Measurements from ENCODE around the gene ZFHX3. TPM values are rescaled to one million over a fixed set of nuclear protein-coding genes. Genes with fewer than 3 reads are reported as not detected.

The ZFHX3 gene
- total and polyA plus RNA-seq, 2 experiments from 2014 or later: 2.8 to 3.9 TPM

DNA sequence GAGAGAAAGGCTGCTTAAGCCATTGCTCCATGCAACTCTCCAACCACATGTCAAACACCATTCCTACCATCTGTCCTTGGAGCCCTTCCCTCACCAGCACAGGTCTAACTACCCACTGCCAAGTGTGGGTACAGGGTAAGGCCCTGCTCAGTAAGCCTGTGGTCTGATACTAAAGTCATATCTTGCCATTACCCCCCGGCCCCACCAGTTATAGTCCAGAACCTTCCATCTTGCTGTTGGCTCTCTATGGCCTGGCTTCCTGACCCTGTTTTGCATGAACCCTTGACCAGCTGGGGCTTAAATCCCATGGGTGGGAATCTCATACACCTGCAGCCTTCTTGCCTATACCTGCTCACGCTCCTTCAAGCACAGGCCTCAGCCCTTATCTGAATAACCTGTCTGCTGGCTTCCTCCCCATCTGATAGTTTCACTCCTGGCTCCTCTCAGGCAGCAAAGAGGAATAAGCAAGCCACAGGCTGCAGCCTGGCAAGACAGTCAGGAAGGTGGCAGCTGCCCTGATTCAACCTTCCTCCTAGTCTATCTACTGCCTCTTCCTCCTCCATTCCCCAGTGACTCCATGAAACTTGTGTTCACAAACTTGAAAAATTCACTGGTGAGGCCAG lies 64.1 kb downstream of the ZFHX3 start:
- no peaks in the 10 kb centered on the region for H4K20me1 ChIP-seq (ENCODE audit: insufficient read depth)

DNA sequence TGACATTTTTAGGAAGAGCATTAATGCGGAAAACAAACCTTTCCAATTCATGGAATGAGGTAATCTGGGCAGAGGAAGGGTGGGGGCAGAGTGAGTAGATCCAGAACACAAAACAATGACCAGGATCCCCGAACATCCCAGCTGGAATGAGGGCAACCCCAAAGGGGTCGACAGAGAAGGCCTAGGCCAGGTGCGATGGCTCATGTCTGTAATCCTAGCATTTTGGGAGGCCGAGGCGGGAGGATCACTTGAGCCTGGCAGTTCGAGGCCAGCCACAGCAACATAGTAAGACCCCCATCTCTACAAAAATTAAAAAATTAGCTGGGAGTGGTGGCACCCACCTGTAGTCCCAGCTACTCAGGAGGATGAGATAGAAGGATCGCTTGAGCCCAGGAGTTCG lies 64.7 kb downstream of the ZFHX3 start:
- H3K27me3 ChIP-seq (replicated peaks; ENCODE audit: insufficient read depth): no peaks in the 10 kb centered on the region
- no peaks in the 10 kb centered on the region for H3K36me3 ChIP-seq (ENCODE audit: low read depth)
- H3K4me2 ChIP-seq (ENCODE audit: unreplicated experiment): no peak overlapping the region
- no peak for TF ChIP-seq EZH2 (IDR thresholded peaks at IDR 0.05; ENCODE audit: insufficient read depth, poor library complexity, severe bottlenecking)
- no peak for TF ChIP-seq EZH2phosphoT487 (IDR thresholded peaks at IDR 0.05; ENCODE audit: insufficient read depth, low read depth)
- H3K27ac ChIP-seq: no peak overlapping the region
- no peak overlapping the region for H2AFZ ChIP-seq
- H4K20me1 ChIP-seq (ENCODE audit: insufficient read depth): no peaks in the 10 kb centered on the region
- 92 to 96% methylated on average over 9 of the region's 9 CpGs for WGBS, 2 experiments (ENCODE audit: low coverage in 1 of 2, low lambda C conversion rate in 2 of 2, missing lambda C conversion rate in 2 of 2)
- H3K9ac ChIP-seq: no peak overlapping the region
- peaks cover 15% of the 10 kb centered on the region for H3K4me1 ChIP-seq (ENCODE audit: insufficient read depth)
- peaks cover 19% of the 10 kb centered on the region for H3F3A ChIP-seq (ENCODE audit: insufficient read depth)
- no peak for DNase-seq
- H3K79me2 ChIP-seq (ENCODE audit: insufficient read depth): peaks cover 100% of the 10 kb centered on the region
- no peaks in the 10 kb centered on the region for H3K9me3 ChIP-seq (ENCODE audit: low read depth)
- in situ Hi-C loops (cut with MboI): no loop called here
- H3K9me2 ChIP-seq (ENCODE audit: insufficient read depth): no peaks in the 10 kb centered on the region
- no peak overlapping the region for H3K4me3 ChIP-seq

More for the DNA sequence above, 64.1 kb downstream of the ZFHX3 start:
- H2AFZ ChIP-seq: no peak overlapping the region
- no peak overlapping the region for H3K4me2 ChIP-seq (ENCODE audit: unreplicated experiment)
- no peak overlapping the region for H3K4me3 ChIP-seq
- peaks cover 100% of the 10 kb centered on the region for H3K79me2 ChIP-seq (ENCODE audit: insufficient read depth)
- H3K9me2 ChIP-seq (ENCODE audit: insufficient read depth): no peaks in the 10 kb centered on the region
- TF ChIP-seq EZH2 (IDR thresholded peaks at IDR 0.05; ENCODE audit: insufficient read depth, poor library complexity, severe bottlenecking) (no peak), EZH2phosphoT487 (IDR thresholded peaks at IDR 0.05; ENCODE audit: insufficient read depth, low read depth) (no peak)
- peaks cover 25% of the 10 kb centered on the region for H3F3A ChIP-seq (ENCODE audit: insufficient read depth)
- no peaks in the 10 kb centered on the region for H3K36me3 ChIP-seq (ENCODE audit: low read depth)
- H3K4me1 ChIP-seq (ENCODE audit: insufficient read depth): peaks cover 21% of the 10 kb centered on the region
- in situ Hi-C loops (cut with MboI): no loop called here
- H3K9ac ChIP-seq: no peak overlapping the region
- no peak overlapping the region for H3K27ac ChIP-seq
- DNase-seq: no peak
- H3K9me3 ChIP-seq (ENCODE audit: low read depth): no peaks in the 10 kb centered on the region
- 97 to 100% methylated on average over 2 of the region's 2 CpGs for WGBS, 2 experiments (ENCODE audit: low coverage in 1 of 2, low lambda C conversion rate in 2 of 2, missing lambda C conversion rate in 2 of 2)
- H3K27me3 ChIP-seq (replicated peaks; ENCODE audit: insufficient read depth): no peaks in the 10 kb centered on the region

DNA sequence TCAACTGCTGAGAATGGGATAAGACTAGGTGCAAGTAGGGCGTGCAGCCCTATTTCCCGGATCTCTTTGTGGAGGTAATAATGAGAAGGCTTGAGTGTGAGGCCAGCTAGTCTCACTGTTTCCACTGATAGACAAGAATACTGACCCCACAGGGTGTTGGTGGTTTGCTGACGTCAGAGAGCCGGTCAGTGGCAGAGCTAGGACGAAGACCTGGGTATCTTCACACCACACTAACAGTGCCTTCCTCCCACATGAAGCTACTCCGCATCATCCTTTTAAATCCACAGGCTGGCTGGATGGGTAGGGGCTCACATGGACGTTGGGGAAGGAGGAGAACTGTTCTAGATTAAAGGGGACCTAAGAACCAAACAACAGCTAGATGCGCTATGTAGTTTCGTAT lies 68.0 kb downstream of the ZFHX3 start:
- H3K9ac ChIP-seq: no peak overlapping the region
- TF ChIP-seq EZH2 (IDR thresholded peaks at IDR 0.05; ENCODE audit: insufficient read depth, poor library complexity, severe bottlenecking) (no peak), EZH2phosphoT487 (IDR thresholded peaks at IDR 0.05; ENCODE audit: insufficient read depth, low read depth) (no peak)
- no peak overlapping the region for H2AFZ ChIP-seq
- H3K27me3 ChIP-seq (replicated peaks; ENCODE audit: insufficient read depth): no peaks in the 10 kb centered on the region
- no peaks in the 10 kb centered on the region for H3K9me2 ChIP-seq (ENCODE audit: insufficient read depth)
- H3F3A ChIP-seq (ENCODE audit: insufficient read depth): peaks cover 1% of the 10 kb centered on the region; the same call in 1 of the 2 replicates
- WGBS, 2 experiments (ENCODE audit: low coverage in 1 of 2, low lambda C conversion rate in 2 of 2, missing lambda C conversion rate in 2 of 2): 92 to 95% methylated on average over 9 of the region's 9 CpGs
- no peak for DNase-seq
- no peaks in the 10 kb centered on the region for H4K20me1 ChIP-seq (ENCODE audit: insufficient read depth)
- no peak overlapping the region for H3K27ac ChIP-seq
- H3K9me3 ChIP-seq (ENCODE audit: low read depth): no peaks in the 10 kb centered on the region
- H3K4me1 ChIP-seq (ENCODE audit: insufficient read depth): peaks cover 2% of the 10 kb centered on the region
- no peaks in the 10 kb centered on the region for H3K36me3 ChIP-seq (ENCODE audit: low read depth)
- H3K4me2 ChIP-seq (ENCODE audit: unreplicated experiment): no peak overlapping the region
- H3K4me3 ChIP-seq: no peak overlapping the region
- H3K79me2 ChIP-seq (ENCODE audit: insufficient read depth): peaks cover 100% of the 10 kb centered on the region
- in situ Hi-C loops (cut with MboI): no loop called here

DNA sequence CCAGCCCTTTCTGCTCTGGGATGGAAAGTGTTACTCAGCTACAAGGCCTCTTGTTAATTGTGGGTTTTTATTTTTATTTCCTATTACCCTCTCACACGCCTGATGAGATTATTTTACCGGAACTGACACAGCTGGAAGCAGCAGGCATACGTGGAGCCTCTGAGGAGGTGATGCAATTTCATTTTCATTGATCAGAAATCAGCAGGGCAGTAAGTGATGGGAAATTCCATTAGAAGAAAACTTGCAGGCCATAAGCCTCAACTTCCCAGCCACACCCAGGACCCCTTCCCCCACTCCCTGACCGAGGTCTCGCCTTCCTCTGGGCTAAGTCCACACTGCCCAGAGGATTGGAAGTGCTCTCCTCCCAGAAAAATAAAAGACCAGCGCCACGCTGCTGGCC lies 69.7 kb downstream of the ZFHX3 start:
- peak; percentile 65 for DNase-seq
- Histone ChIP-seq H3K4me1 (ENCODE audit: insufficient read depth) (no peaks in the 10 kb centered on the region), H3K79me2 (ENCODE audit: insufficient read depth) (peaks cover 100% of the 10 kb centered on the region), H3F3A (ENCODE audit: insufficient read depth) (no peaks in the 10 kb centered on the region), H3K27ac (no peak overlapping the region; the same call in 1 of the 2 replicates), H3K27me3 (replicated peaks; ENCODE audit: insufficient read depth) (no peaks in the 10 kb centered on the region), H2AFZ (no peak overlapping the region), H3K4me3 (no peak overlapping the region), H3K36me3 (ENCODE audit: low read depth) (no peaks in the 10 kb centered on the region), H3K4me2 (ENCODE audit: unreplicated experiment) (no peak overlapping the region), H3K9me3 (ENCODE audit: low read depth) (no peaks in the 10 kb centered on the region), H3K9ac (peak overlapping the region; percentile 29; the same call in 1 of the 2 replicates), H4K20me1 (ENCODE audit: insufficient read depth) (no peaks in the 10 kb centered on the region), H3K9me2 (ENCODE audit: insufficient read depth) (no peaks in the 10 kb centered on the region)
- in situ Hi-C loops (cut with MboI): no loop called here
- WGBS, 2 experiments (ENCODE audit: low coverage in 1 of 2, low lambda C conversion rate in 2 of 2, missing lambda C conversion rate in 2 of 2): 39 to 41% methylated on average over 7 of the region's 7 CpGs
- TF ChIP-seq EZH2phosphoT487 (IDR thresholded peaks at IDR 0.05; ENCODE audit: insufficient read depth, low read depth) (no peak), EZH2 (IDR thresholded peaks at IDR 0.05; ENCODE audit: insufficient read depth, poor library complexity, severe bottlenecking) (no peak)

All from GM23248 (cell line).